ENCODE measurements around the gene ZNF688.
"Not testable (repeated sequence)": the region's sequence is repeated elsewhere in the genome, so short reads cannot be mapped to it uniquely, and the experiment has no call there.

ZNF688 gene

GRCh38 chr16:30523768-30524574 is 47.5 kb downstream of the ZNF688 start:
- POLR2A ChIA-PET: no interaction called here
- TF ChIP-seq CTCF (IDR thresholded peaks at IDR 0.05; ENCODE audit: insufficient read depth, low read length, missing control alignments): no peak
- DNase-seq (ENCODE audit: low read depth, low spot score): no peak
- no peak overlapping the region for H3K4me3 ChIP-seq (ENCODE audit: low read depth, low read length)
- CTCF ChIA-PET: interaction anchor here (0.8 to 2.3 kb wide), 2 partner anchors 11 to 105 kb away, joined by 3 to 9 read pairs; partner anchors contain the start of gene ZNF747

- CTCF ChIA-PET: interaction anchor here (1.0 to 1.6 kb wide), 2 partner anchors 11 to 13 kb away, joined by 3 to 4 read pairs; no protein-coding TSS in a partner anchor
- DNase-seq (ENCODE audit: low read depth, low spot score); H3K4me3 ChIP-seq (ENCODE audit: low read depth, low read length); POLR2A ChIA-PET: not testable (repeated sequence)
These were observed 48.6 kb downstream of the ZNF688 start for GRCh38 chr16:30522702-30523463.

GRCh38 chr16:30521873-30522641 is 49.5 kb downstream of the ZNF688 start:
- DNase-seq (ENCODE audit: low read depth, low spot score): no peak
- no peak overlapping the region for H3K4me3 ChIP-seq (ENCODE audit: low read depth, low read length)
- no peak for TF ChIP-seq CTCF (IDR thresholded peaks at IDR 0.05; ENCODE audit: insufficient read depth, low read length, missing control alignments)
- POLR2A ChIA-PET: no interaction called here
- CTCF ChIA-PET: interaction anchor here (1.0 to 1.6 kb wide), 2 partner anchors 10 to 12 kb away, joined by 3 to 4 read pairs; no protein-coding TSS in a partner anchor

- H3K4me3 ChIP-seq (ENCODE audit: low read depth, low read length): no peak overlapping the region
- no peak for DNase-seq (ENCODE audit: low read depth, low spot score)
- POLR2A ChIA-PET: no interaction called here
- no peak for TF ChIP-seq CTCF (IDR thresholded peaks at IDR 0.05; ENCODE audit: insufficient read depth, low read length, missing control alignments)
- CTCF ChIA-PET: interaction anchor here (1.6 kb wide), 1 partner anchor 10 kb away, joined by 4 read pairs; no protein-coding TSS in a partner anchor
These were observed 50.0 kb downstream of the ZNF688 start for GRCh38 chr16:30521476-30521872.

All from AG04449 (cell line).